GM19463 (cell line): ENCODE measurements around the gene FNIP2.
"Not testable (repeated sequence)": the region's sequence is repeated elsewhere in the genome, so short reads cannot be mapped to it uniquely, and the experiment has no call there.

Source experiments
- ATAC-seq: cut with Tn5 transposase; IDR thresholded peaks from one replicate; pipeline ENCODE4 v1.9.1; 2021; ENCODE audit warnings: mild to moderate bottlenecking, moderate library complexity; ENCODE audit not compliant: unreplicated experiment

Gene FNIP2

GRCh38 chr4:158788516-158788915 lies 19.7 kb downstream of the FNIP2 start:
- no peak for ATAC-seq

- ATAC-seq: no peak
Measured at GRCh38 chr4:158789853-158790252, 21.0 kb downstream of the FNIP2 start.

DNA sequence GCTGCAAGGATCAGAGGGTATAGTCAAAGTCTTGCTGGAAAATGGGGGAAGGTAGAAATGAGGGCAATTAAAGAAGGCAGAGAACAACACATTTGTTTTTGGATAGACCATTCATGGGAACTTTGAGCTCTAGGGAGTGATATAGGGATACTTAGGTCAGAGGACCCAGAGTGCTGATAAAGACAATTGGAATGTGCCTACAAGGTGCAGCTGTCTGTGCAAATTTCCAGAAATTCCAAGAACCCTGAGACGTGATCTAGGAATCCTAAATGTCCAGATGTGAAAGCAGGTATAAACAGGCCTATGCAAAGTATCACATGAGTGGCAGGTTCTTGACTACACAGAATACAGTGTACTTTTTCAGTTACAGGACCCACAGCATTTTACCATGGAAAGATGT lies 24.2 kb downstream of the FNIP2 start:
- no peak for ATAC-seq

GRCh38 chr4:158793430-158793829 lies 24.6 kb downstream of the FNIP2 start:
- ATAC-seq: not testable (repeated sequence)

DNA sequence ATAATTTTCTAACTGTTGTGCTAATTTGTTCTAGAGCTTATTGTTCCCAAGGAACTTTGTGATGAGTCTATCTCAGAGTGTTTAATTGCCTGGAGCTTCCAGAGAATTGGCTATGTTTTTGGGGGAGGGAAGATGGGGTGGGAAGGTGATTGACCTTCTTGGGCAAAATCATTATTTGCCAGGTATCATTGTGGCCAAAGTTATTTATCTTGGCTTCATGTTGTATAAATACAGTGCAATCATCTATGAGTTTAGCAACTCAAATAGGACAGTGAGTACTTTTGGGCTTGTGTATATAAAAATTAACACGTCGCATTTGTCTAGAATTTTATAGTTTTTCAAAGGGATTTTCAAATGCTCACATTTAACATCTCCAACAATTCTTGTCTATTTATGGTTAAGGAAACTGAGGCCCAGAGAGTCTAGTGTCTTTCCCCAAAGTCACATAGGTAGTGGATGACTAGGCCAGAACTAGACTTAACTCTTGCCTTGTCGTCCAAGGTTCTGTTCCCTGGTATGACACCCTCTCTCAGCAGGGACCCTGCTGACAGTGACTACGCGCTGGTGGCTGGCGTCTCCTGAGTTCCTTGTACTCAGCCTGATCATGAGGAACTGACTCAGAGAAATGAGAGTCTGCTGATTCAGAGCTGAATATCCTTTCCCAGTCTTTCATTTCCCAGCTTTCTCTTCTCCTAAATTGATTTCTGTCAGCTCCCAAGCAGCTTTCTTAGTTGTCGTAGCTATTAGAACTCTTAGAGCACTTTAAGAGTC lies 27.7 kb downstream of the FNIP2 start:
- no peak for ATAC-seq

DNA sequence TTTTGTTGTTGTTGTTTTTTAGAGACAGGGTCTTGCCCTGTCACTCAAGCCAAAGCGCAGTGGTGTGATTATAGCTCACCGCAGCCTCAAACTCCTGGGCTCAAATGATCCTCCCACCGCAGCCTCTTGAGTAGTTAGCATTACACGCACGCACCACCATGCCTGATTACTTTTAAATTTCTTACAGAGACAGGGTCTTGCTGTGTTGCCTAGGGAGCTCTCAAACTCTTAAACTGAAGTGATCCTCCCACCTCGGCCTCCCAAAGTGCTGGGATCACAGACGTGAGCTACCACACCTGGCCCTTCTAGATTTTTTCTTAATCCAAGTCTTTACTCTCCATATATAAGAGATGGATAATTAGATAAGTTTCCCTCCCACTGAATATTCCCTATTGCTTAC lies 29.2 kb downstream of the FNIP2 start:
- no peak for ATAC-seq

- no peak for ATAC-seq
Measured at GRCh38 chr4:158799013-158799770, 30.4 kb downstream of the FNIP2 start.

DNA sequence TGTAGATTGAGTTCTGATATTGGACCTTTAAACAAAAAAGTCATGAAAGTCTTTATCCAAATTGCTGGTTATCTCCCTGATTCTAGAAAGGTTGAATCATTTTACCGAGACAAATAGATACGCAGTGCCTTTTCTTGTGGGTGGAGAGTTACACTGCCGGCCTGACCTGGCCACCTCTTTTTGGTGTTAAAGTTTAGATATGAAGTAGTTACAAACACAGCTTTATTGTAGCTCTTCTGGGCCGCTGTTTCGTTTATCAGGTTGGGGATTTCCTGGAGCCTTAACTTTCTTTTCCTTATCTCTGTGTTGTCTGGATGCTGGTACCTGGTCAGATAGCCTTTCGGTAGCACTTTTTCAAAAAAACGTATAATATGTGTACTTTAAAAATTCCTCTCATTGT lies 31.0 kb downstream of the FNIP2 start:
- no peak for ATAC-seq

DNA sequence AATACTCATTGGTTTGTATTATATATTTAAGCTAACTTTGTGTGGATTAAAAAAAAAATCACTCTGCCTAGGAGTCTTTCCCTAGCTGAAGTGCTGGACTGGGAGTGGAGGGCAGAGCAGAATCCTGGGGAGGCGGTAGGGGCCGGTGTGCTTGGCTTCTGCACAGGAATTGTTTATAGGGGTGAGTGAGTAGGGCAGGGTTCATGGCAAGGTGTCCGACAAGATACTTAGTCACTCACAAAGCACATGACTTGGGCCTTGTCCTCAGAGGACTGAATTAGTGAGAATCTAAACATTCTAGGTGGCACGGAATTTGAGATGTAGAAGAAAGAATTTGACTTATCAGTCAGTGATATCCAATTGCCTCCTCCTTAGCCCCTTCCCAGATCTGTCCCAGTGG lies 32.2 kb downstream of the FNIP2 start:
- no peak for ATAC-seq

DNA sequence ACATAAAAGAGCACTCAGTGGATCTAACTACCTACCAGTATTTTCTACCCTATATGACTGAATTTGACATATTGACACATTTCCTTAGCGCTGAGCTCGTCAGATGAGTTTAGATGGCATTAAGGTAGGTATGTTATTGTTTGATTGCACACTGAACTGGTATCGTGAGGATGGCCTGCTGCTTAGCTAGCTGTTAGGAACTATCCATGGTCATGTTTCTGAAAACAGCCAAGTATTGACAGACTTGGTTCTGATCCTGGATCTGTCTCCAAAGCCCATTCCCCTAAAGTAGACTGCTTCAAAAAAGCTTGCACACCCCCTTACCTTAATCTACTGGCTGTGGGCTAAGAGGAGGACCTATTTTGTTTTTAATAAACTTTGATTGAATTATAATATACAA lies 32.9 kb downstream of the FNIP2 start:
- no peak for ATAC-seq

DNA sequence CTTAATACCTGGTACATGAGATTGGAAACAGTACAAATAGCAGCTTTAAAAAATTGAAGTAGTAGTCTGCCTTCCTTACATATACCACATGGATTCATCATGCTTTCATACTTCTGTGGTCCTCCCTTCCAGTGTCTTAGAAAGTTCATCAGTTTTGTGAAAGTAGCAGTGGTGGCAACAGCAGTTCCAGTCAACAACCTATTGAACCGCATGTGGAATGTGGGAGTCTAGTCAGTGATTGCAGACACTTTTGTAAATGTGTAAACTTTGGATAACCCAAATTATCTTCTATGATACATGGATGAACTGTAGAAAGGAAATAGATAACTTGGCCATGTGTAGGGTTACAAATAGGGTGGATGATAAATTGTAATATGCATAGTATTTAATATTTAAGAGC lies 34.1 kb downstream of the FNIP2 start:
- ATAC-seq: no peak

GRCh38 chr4:158805635-158806471 lies 37.0 kb downstream of the FNIP2 start:
- ATAC-seq: no peak

- ATAC-seq: no peak
Measured at GRCh38 chr4:158807691-158808090, 38.9 kb downstream of the FNIP2 start.

DNA sequence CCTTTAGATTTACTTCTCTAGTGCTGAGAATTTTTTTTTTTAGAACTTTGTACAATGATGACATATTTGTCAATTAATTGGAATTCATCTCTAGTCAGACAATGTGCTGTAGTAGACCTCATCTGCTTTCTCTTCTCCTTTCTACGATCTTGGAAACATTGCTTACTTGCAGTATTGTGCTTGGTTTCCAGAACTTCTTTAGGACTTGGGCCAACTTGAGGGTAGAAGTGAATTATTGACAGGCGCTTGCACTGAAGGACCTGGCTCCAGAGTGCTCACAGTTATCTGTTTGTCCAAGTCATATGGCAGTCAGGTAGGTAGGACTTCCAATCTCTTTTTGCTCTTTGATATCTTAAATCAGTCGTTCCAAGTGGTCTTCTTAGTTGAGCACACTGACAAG lies 39.6 kb downstream of the FNIP2 start:
- no peak for ATAC-seq

DNA sequence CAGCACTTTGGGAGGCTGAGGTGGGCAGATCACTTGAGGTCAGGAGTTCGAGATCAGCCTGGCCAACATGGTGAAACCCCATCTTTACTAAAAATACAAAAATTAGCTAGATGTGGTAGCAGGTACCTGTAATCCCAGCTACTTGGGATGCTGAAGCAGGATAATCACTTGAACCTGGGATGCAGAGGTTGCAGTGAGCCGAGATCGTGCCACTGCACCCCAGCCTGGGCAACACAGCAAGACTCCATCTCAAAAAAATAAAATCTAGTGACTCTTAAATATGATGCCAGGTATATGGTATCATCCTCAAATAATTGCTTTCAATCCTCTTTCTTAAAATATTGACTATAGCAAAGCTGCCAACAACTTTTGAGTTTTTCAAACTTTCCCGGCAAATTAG lies 40.4 kb downstream of the FNIP2 start:
- ATAC-seq: not testable (repeated sequence)

- ATAC-seq: peak; percentile 62
Measured at GRCh38 chr4:158809611-158810486, 41.0 kb downstream of the FNIP2 start.

- ATAC-seq: no peak
Measured at GRCh38 chr4:158810487-158811215, 41.8 kb downstream of the FNIP2 start.

- ATAC-seq: no peak
Measured at GRCh38 chr4:158811216-158811540, 42.4 kb downstream of the FNIP2 start.

GRCh38 chr4:158811704-158812103 lies 42.9 kb downstream of the FNIP2 start:
- peak; percentile 17 for ATAC-seq

GRCh38 chr4:158812133-158812532 lies 43.3 kb downstream of the FNIP2 start:
- ATAC-seq: no peak
